Measurements from ENCODE around the gene SLC22A2.

DNA sequence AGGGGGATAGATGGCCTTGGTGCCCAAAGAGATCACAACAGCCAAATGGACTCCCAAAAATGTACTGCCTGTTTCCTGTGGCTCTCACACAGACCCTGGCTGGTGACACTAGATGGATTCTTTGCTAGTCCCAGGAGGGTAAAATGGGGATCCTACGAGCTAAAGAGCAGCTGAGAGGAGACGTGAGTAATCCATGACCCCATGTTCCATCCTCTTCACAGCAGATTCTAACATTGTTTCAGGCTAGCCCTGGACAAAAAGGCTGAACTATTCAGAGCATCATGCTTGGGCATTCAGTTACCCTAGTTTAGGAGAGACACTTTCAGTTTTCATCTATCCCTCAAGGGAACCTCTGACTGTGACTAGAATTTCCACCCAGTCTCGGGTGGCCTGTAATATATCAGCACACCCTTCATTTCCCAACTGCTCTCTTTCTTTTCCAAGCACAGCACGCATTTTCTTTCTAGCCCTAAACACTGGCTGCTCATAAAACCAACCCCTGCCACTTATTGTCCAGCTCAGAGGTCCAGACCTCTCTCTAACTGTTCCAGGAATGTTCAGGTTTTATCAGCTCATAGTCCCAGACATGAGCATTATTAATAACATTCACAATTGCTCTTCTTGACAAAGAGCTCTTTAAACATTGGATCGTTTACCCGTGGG is 88.5 kb downstream of the SLC22A2 start:
- TF ChIP-seq, protein P1, sequence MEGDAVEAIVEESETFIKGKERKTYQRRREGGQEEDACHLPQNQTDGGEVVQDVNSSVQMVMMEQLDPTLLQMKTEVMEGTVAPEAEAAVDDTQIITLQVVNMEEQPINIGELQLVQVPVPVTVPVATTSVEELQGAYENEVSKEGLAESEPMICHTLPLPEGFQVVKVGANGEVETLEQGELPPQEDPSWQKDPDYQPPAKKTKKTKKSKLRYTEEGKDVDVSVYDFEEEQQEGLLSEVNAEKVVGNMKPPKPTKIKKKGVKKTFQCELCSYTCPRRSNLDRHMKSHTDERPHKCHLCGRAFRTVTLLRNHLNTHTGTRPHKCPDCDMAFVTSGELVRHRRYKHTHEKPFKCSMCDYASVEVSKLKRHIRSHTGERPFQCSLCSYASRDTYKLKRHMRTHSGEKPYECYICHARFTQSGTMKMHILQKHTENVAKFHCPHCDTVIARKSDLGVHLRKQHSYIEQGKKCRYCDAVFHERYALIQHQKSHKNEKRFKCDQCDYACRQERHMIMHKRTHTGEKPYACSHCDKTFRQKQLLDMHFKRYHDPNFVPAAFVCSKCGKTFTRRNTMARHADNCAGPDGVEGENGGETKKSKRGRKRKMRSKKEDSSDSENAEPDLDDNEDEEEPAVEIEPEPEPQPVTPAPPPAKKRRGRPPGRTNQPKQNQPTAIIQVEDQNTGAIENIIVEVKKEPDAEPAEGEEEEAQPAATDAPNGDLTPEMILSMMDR (IDR thresholded peaks at IDR 0.05 in 2 of 3, conservative IDR thresholded peaks at IDR 0.05 in 1 of 3; ENCODE audit: insufficient read depth in 2 of 3, low read depth in 1 of 3, low read length in 3 of 3): no peak
- TF ChIP-seq ZBTB1 (CRISPR knock-in tag; IDR thresholded peaks at IDR 0.05; ENCODE audit: borderline replicate concordance, low read depth) (no peak), SIX5 (IDR thresholded peaks at IDR 0.05; ENCODE audit: borderline replicate concordance in 1 of 2, insufficient read depth in 1 of 2, low read depth in 1 of 2, low read length in 2 of 2) (no peak), ZBTB49 (CRISPR knock-in tag; IDR thresholded peaks at IDR 0.05; ENCODE audit: borderline replicate concordance) (no peak), NFE2L1 (tag; IDR thresholded peaks at IDR 0.05; ENCODE audit: borderline replicate concordance, low read depth) (no peak), ZNF75A (CRISPR knock-in tag; IDR thresholded peaks at IDR 0.05) (no peak), ZZZ3 (IDR thresholded peaks at IDR 0.05) (no peak)
- TF ChIP-seq, protein P2, sequence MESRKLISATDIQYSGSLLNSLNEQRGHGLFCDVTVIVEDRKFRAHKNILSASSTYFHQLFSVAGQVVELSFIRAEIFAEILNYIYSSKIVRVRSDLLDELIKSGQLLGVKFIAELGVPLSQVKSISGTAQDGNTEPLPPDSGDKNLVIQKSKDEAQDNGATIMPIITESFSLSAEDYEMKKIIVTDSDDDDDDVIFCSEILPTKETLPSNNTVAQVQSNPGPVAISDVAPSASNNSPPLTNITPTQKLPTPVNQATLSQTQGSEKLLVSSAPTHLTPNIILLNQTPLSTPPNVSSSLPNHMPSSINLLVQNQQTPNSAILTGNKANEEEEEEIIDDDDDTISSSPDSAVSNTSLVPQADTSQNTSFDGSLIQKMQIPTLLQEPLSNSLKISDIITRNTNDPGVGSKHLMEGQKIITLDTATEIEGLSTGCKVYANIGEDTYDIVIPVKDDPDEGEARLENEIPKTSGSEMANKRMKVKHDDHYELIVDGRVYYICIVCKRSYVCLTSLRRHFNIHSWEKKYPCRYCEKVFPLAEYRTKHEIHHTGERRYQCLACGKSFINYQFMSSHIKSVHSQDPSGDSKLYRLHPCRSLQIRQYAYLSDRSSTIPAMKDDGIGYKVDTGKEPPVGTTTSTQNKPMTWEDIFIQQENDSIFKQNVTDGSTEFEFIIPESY (CRISPR knock-in tag; IDR thresholded peaks at IDR 0.05): no peak
- TF ChIP-seq, protein P3, sequence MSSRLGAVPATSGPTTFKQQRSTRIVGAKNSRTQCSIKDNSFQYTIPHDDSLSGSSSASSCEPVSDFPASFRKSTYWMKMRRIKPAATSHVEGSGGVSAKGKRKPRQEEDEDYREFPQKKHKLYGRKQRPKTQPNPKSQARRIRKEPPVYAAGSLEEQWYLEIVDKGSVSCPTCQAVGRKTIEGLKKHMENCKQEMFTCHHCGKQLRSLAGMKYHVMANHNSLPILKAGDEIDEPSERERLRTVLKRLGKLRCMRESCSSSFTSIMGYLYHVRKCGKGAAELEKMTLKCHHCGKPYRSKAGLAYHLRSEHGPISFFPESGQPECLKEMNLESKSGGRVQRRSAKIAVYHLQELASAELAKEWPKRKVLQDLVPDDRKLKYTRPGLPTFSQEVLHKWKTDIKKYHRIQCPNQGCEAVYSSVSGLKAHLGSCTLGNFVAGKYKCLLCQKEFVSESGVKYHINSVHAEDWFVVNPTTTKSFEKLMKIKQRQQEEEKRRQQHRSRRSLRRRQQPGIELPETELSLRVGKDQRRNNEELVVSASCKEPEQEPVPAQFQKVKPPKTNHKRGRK (tag; IDR thresholded peaks at IDR 0.05): no peak
- TF ChIP-seq, protein P4, sequence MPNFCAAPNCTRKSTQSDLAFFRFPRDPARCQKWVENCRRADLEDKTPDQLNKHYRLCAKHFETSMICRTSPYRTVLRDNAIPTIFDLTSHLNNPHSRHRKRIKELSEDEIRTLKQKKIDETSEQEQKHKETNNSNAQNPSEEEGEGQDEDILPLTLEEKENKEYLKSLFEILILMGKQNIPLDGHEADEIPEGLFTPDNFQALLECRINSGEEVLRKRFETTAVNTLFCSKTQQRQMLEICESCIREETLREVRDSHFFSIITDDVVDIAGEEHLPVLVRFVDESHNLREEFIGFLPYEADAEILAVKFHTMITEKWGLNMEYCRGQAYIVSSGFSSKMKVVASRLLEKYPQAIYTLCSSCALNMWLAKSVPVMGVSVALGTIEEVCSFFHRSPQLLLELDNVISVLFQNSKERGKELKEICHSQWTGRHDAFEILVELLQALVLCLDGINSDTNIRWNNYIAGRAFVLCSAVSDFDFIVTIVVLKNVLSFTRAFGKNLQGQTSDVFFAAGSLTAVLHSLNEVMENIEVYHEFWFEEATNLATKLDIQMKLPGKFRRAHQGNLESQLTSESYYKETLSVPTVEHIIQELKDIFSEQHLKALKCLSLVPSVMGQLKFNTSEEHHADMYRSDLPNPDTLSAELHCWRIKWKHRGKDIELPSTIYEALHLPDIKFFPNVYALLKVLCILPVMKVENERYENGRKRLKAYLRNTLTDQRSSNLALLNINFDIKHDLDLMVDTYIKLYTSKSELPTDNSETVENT (CRISPR knock-in tag; IDR thresholded peaks at IDR 0.05): no peak

All from K562 (cell line).